Measurements from ENCODE around the gene FHIP2A.

FHIP2A gene

GRCh38 chr10:114802177-114802576, 19.4 kb upstream of the FHIP2A start:
- no peak overlapping the region for H2BK120ac ChIP-seq (ENCODE audit: low read depth, low read length)
- H3K14ac ChIP-seq (ENCODE audit: low read length in 2 of 2), result no peak overlapping the region
- H3K18ac ChIP-seq (ENCODE audit: low read depth in 1 of 2, low read length in 2 of 2), result no peak overlapping the region
- H3K9ac ChIP-seq (ENCODE audit: low read length), result no peak overlapping the region
- no peaks in the 10 kb centered on the region for H3K36me3 ChIP-seq (ENCODE audit: control insufficient read depth in 1 of 2, insufficient read depth in 2 of 2, low read depth in 1 of 2, low read length in 2 of 2)
- no peak overlapping the region for H2AFZ ChIP-seq (ENCODE audit: low read depth, low read length)
- no peak overlapping the region for H3K4ac ChIP-seq (ENCODE audit: low read depth in 1 of 2, low read length in 2 of 2)
- no peak overlapping the region for H4K91ac ChIP-seq (ENCODE audit: low read length)
- H3K79me1 ChIP-seq (replicated peaks; ENCODE audit: low read length, poor library complexity, severe bottlenecking), result no peaks in the 10 kb centered on the region
- no peak overlapping the region for H3K4me3 ChIP-seq (ENCODE audit: insufficient read depth in 1 of 2, low read depth in 1 of 2, low read length in 2 of 2)
- no peak overlapping the region for H3K23ac ChIP-seq (ENCODE audit: low read length in 2 of 2)
- no peak overlapping the region for H2BK5ac ChIP-seq (ENCODE audit: low read depth, low read length, poor library complexity, severe bottlenecking)
- no peak overlapping the region for H2AK5ac ChIP-seq (ENCODE audit: low read length, severe bottlenecking)
- H3K4me2 ChIP-seq (ENCODE audit: low read length, poor library complexity, severe bottlenecking), result no peak overlapping the region
- no peak overlapping the region for H4K8ac ChIP-seq (ENCODE audit: low read length)
- no peaks in the 10 kb centered on the region for H3K27me3 ChIP-seq (ENCODE audit: control insufficient read depth in 1 of 2, insufficient read depth in 1 of 2, low read length in 2 of 2)
- no peak overlapping the region for H2BK15ac ChIP-seq (ENCODE audit: low read depth, poor library complexity, severe bottlenecking)
- no peak overlapping the region for H2BK12ac ChIP-seq (ENCODE audit: low read length in 2 of 2)
- DNase-seq, result no peak
- WGBS, result 89% methylated on average over 3 of the region's 3 CpGs
- no peaks in the 10 kb centered on the region for H3K4me1 ChIP-seq (ENCODE audit: control insufficient read depth, insufficient read depth, low read depth, low read length)
- H3K27ac ChIP-seq (ENCODE audit: low read length, poor library complexity, severe bottlenecking), result no peak overlapping the region
- H3K9me3 ChIP-seq (ENCODE audit: control insufficient read depth, low read length), result no peaks in the 10 kb centered on the region

GRCh38 chr10:114806562-114807391, 14.8 kb upstream of the FHIP2A start:
- Histone ChIP-seq H3K27me3 (ENCODE audit: control insufficient read depth in 1 of 2, insufficient read depth in 1 of 2, low read length in 2 of 2) (no peaks in the 10 kb centered on the region), H2BK120ac (ENCODE audit: low read depth, low read length) (no peak overlapping the region), H3K4me2 (ENCODE audit: low read length, poor library complexity, severe bottlenecking) (no peak overlapping the region), H2BK15ac (ENCODE audit: low read depth, poor library complexity, severe bottlenecking) (no peak overlapping the region), H3K36me3 (ENCODE audit: control insufficient read depth in 1 of 2, insufficient read depth in 2 of 2, low read depth in 1 of 2, low read length in 2 of 2) (no peaks in the 10 kb centered on the region), H3K4me3 (ENCODE audit: insufficient read depth in 1 of 2, low read depth in 1 of 2, low read length in 2 of 2) (no peak overlapping the region), H3K18ac (ENCODE audit: low read depth in 1 of 2, low read length in 2 of 2) (no peak overlapping the region), H3K4ac (ENCODE audit: low read depth in 1 of 2, low read length in 2 of 2) (no peak overlapping the region), H2BK12ac (ENCODE audit: low read length in 2 of 2) (no peak overlapping the region), H2BK5ac (ENCODE audit: low read depth, low read length, poor library complexity, severe bottlenecking) (no peak overlapping the region), H3K27ac (ENCODE audit: low read length, poor library complexity, severe bottlenecking) (no peak overlapping the region), H3K4me1 (ENCODE audit: control insufficient read depth, insufficient read depth, low read depth, low read length) (no peaks in the 10 kb centered on the region), H3K9ac (ENCODE audit: low read length) (no peak overlapping the region), H3K23ac (ENCODE audit: low read length in 2 of 2) (no peak overlapping the region), H3K79me1 (replicated peaks; ENCODE audit: low read length, poor library complexity, severe bottlenecking) (peaks cover 2% of the 10 kb centered on the region), H2AK5ac (ENCODE audit: low read length, severe bottlenecking) (no peak overlapping the region), H4K8ac (ENCODE audit: low read length) (no peak overlapping the region), H2AFZ (ENCODE audit: low read depth, low read length) (no peak overlapping the region), H3K14ac (ENCODE audit: low read length in 2 of 2) (no peak overlapping the region), H4K91ac (ENCODE audit: low read length) (no peak overlapping the region), H3K9me3 (ENCODE audit: control insufficient read depth, low read length) (no peaks in the 10 kb centered on the region)
- WGBS, result 87% methylated on average over 3 of the region's 3 CpGs
- DNase-seq, result no peak

GRCh38 chr10:114808982-114809381, 12.6 kb upstream of the FHIP2A start:
- Histone ChIP-seq H2BK15ac (ENCODE audit: low read depth, poor library complexity, severe bottlenecking) (no peak overlapping the region), H3K27ac (ENCODE audit: low read length, poor library complexity, severe bottlenecking) (no peak overlapping the region), H3K9ac (ENCODE audit: low read length) (no peak overlapping the region), H3K14ac (ENCODE audit: low read length in 2 of 2) (no peak overlapping the region), H2AFZ (ENCODE audit: low read depth, low read length) (no peak overlapping the region), H3K4me3 (ENCODE audit: insufficient read depth in 1 of 2, low read depth in 1 of 2, low read length in 2 of 2) (no peak overlapping the region), H3K18ac (ENCODE audit: low read depth in 1 of 2, low read length in 2 of 2) (no peak overlapping the region), H3K27me3 (ENCODE audit: control insufficient read depth in 1 of 2, insufficient read depth in 1 of 2, low read length in 2 of 2) (no peaks in the 10 kb centered on the region), H4K8ac (ENCODE audit: low read length) (no peak overlapping the region), H4K91ac (ENCODE audit: low read length) (no peak overlapping the region), H3K4me1 (ENCODE audit: control insufficient read depth, insufficient read depth, low read depth, low read length) (no peaks in the 10 kb centered on the region), H3K9me3 (ENCODE audit: control insufficient read depth, low read length) (no peaks in the 10 kb centered on the region), H3K23ac (ENCODE audit: low read length in 2 of 2) (no peak overlapping the region), H3K79me1 (replicated peaks; ENCODE audit: low read length, poor library complexity, severe bottlenecking) (peaks cover 2% of the 10 kb centered on the region), H3K4me2 (ENCODE audit: low read length, poor library complexity, severe bottlenecking) (no peak overlapping the region), H2BK12ac (ENCODE audit: low read length in 2 of 2) (no peak overlapping the region), H2BK120ac (ENCODE audit: low read depth, low read length) (no peak overlapping the region), H3K4ac (ENCODE audit: low read depth in 1 of 2, low read length in 2 of 2) (no peak overlapping the region), H3K36me3 (ENCODE audit: control insufficient read depth in 1 of 2, insufficient read depth in 2 of 2, low read depth in 1 of 2, low read length in 2 of 2) (no peaks in the 10 kb centered on the region), H2AK5ac (ENCODE audit: low read length, severe bottlenecking) (no peak overlapping the region), H2BK5ac (ENCODE audit: low read depth, low read length, poor library complexity, severe bottlenecking) (no peak overlapping the region)
- 94% methylated on average over 2 of the region's 2 CpGs for WGBS
- no peak for DNase-seq

- no peak overlapping the region for H3K4me3 ChIP-seq (ENCODE audit: insufficient read depth in 1 of 2, low read depth in 1 of 2, low read length in 2 of 2)
- no peak overlapping the region for H3K9ac ChIP-seq (ENCODE audit: low read length)
- no peak overlapping the region for H3K4ac ChIP-seq (ENCODE audit: low read depth in 1 of 2, low read length in 2 of 2)
- H3K4me2 ChIP-seq (ENCODE audit: low read length, poor library complexity, severe bottlenecking), result no peak overlapping the region
- 85% methylated on average over 1 of the region's 1 CpG for WGBS
- H3K23ac ChIP-seq (ENCODE audit: low read length in 2 of 2), result no peak overlapping the region
- H4K8ac ChIP-seq (ENCODE audit: low read length), result no peak overlapping the region
- no peak overlapping the region for H2BK12ac ChIP-seq (ENCODE audit: low read length in 2 of 2)
- H3K79me1 ChIP-seq (replicated peaks; ENCODE audit: low read length, poor library complexity, severe bottlenecking), result peaks cover 2% of the 10 kb centered on the region
- H4K91ac ChIP-seq (ENCODE audit: low read length), result no peak overlapping the region
- no peak overlapping the region for H3K27ac ChIP-seq (ENCODE audit: low read length, poor library complexity, severe bottlenecking)
- H2AK5ac ChIP-seq (ENCODE audit: low read length, severe bottlenecking), result no peak overlapping the region
- H3K14ac ChIP-seq (ENCODE audit: low read length in 2 of 2), result no peak overlapping the region
- no peak for DNase-seq
- no peaks in the 10 kb centered on the region for H3K36me3 ChIP-seq (ENCODE audit: control insufficient read depth in 1 of 2, insufficient read depth in 2 of 2, low read depth in 1 of 2, low read length in 2 of 2)
- H2AFZ ChIP-seq (ENCODE audit: low read depth, low read length), result no peak overlapping the region
- no peak overlapping the region for H2BK5ac ChIP-seq (ENCODE audit: low read depth, low read length, poor library complexity, severe bottlenecking)
- H3K9me3 ChIP-seq (ENCODE audit: control insufficient read depth, low read length), result no peaks in the 10 kb centered on the region
- H3K4me1 ChIP-seq (ENCODE audit: control insufficient read depth, insufficient read depth, low read depth, low read length), result no peaks in the 10 kb centered on the region
- H2BK120ac ChIP-seq (ENCODE audit: low read depth, low read length), result no peak overlapping the region
- no peak overlapping the region for H3K18ac ChIP-seq (ENCODE audit: low read depth in 1 of 2, low read length in 2 of 2)
- H3K27me3 ChIP-seq (ENCODE audit: control insufficient read depth in 1 of 2, insufficient read depth in 1 of 2, low read length in 2 of 2), result no peaks in the 10 kb centered on the region
- no peak overlapping the region for H2BK15ac ChIP-seq (ENCODE audit: low read depth, poor library complexity, severe bottlenecking)
Measured at GRCh38 chr10:114810926-114811325, 10.7 kb upstream of the FHIP2A start.

All from mesenchymal stem cell (in vitro differentiated cells and primary cell).